Kidney (tissue), 14 donors: Measurements from ENCODE around the gene SLIT1. TPM values are rescaled to one million over a fixed set of nuclear protein-coding genes. Genes with fewer than 3 reads are reported as not detected.

ENCODE experiments used
- DNase-seq, 5 donors: peaks; one replicate each; pipeline ENCODE4 v3.0.0-alpha.2; 2013 to 2020
- FAIRE-seq: peaks from 2 replicates; lab custom pipeline; 2012; peaks lifted over from hg19 to GRCh38; lab: Jason Lieb, UNC
- H3K27ac ChIP-seq, 2 donors: one replicate each; pipeline ENCODE4 v1.7.0; 2013; ENCODE audit warnings: low read depth in 2 of 2, low read length in 2 of 2, inconsistent platforms in 1 of 2
- H3K27me3 ChIP-seq: one replicate; pipeline ENCODE4 v1.7.1; 2013; ENCODE audit warnings: low read length, inconsistent platforms; ENCODE audit not compliant: control insufficient read depth, insufficient read depth
- H3K36me3 ChIP-seq, 3 donors: one replicate each; pipeline versions ENCODE4 v1.7.0 to v1.7.1; 2013; ENCODE audit warnings: low read length in 3 of 3, control low read depth in 1 of 3, inconsistent platforms in 1 of 3; ENCODE audit not compliant: insufficient read depth in 3 of 3, control insufficient read depth in 2 of 3
- H3K4me1 ChIP-seq, 3 donors: one replicate each; pipeline versions ENCODE4 v1.7.0 to v1.7.1; 2013; ENCODE audit warnings: low read length in 3 of 3, inconsistent platforms in 1 of 3, low read depth in 1 of 3; ENCODE audit not compliant: control insufficient read depth in 2 of 3, insufficient read depth in 2 of 3
- H3K4me3 ChIP-seq, 3 donors: one replicate each; pipeline versions ENCODE4 v1.7.0 to v1.8.1; 2013; ENCODE audit warnings: low read length in 3 of 3, control low read depth in 1 of 3, inconsistent platforms in 1 of 3
- H3K9ac ChIP-seq, 3 donors: one replicate each; pipeline versions ENCODE4 v1.7.0 to v1.7.1; 2013; ENCODE audit warnings: low read length in 3 of 3, control low read depth in 1 of 3, inconsistent platforms in 1 of 3
- H3K9me3 ChIP-seq, 3 donors: one replicate each; pipeline versions ENCODE4 v1.7.0 to v1.7.1; 2013; ENCODE audit warnings: low read length in 3 of 3, control low read depth in 1 of 3, inconsistent platforms in 1 of 3; ENCODE audit not compliant: control insufficient read depth in 2 of 3, insufficient read depth in 1 of 3
- CTCF ChIP-seq: IDR thresholded peaks from 3 replicates; pipeline ENCODE4 v1.5.1; 2012; ENCODE audit warnings: mild to moderate bottlenecking, moderate library complexity, borderline replicate concordance; ENCODE audit not compliant: insufficient read depth; ENCODE audit errors: extremely low read depth
- intact Hi-C: fragments of 100-400 bp; cut with DNase I; formaldehyde crosslinking; loops from one replicate; pipeline ENCODE4 v1.11.1; 2022
- polyA plus RNA-seq: library from polyadenylated mRNA; stranded (reverse); fragments of 350-450 nt; fragmentation: Illumina TruSeq; extraction: RNeasy Lipid Tissue Mini Kit (QIAGEN cat#74804); gene quantifications from one replicate; pipeline ENCODE4 v1.2.3, GENCODE V29; 2014; ENCODE audit warnings: low read depth, low replicate concordance; ENCODE audit not compliant: insufficient read depth
- total RNA-seq: library from RNA; stranded (reverse); fragmentation: NEBNext Ultra II Directional; extraction: Animal tissue kit (Norgen Biotek cat#: 25700); gene quantifications from one replicate; pipeline ENCODE4 v1.2.1, GENCODE V29; 2021
- donor health status: control.
- donor health status: control.
- donor health status: control.
- donor health status: control.
- donor health status: control.
- donor health status: DM: yes; HTN: yes; CAD: no.
- donor health status: Normal renal cell carcinoma (clear cell type).

Gene SLIT1
- total and polyA plus RNA-seq, 2 donors from 2014 or later = 0.06 to 0.35 TPM

DNA sequence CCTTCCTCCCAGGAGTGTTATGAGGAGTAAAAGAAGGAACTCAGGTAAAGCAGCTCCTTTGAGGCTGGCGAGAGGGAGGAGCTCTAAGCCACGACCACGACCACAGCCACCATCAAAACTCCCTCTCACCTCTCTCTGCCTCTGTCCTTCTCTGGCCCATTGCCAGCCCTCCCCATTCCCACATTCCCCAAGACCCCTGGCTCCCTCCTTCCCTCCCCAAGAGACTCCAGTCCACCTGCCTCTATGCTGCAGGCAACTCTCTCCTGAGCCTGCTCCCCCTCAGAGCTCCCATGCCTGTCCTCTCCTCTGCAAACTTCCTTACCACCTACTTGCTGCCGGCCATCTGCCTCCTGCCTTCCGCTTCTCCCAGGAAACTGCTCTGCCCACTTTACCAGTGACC is 9.5 kb downstream of the SLIT1 start:
- intact Hi-C loops = no loop called here
- peak in 1 of 5 donors; percentile 55 for DNase-seq
- Histone ChIP-seq H3K4me3 (no peak overlapping the region), H3K9ac (no peak overlapping the region), H3K27ac (no peak overlapping the region), H3K27me3 (no peaks in the 10 kb centered on the region), H3K9me3 (no peaks in the 10 kb centered on the region), H3K4me1 (no peaks in the 10 kb centered on the region), H3K36me3 (no peaks in the 10 kb centered on the region)
- no peak for FAIRE-seq
- TF ChIP-seq CTCF = no peak

DNA sequence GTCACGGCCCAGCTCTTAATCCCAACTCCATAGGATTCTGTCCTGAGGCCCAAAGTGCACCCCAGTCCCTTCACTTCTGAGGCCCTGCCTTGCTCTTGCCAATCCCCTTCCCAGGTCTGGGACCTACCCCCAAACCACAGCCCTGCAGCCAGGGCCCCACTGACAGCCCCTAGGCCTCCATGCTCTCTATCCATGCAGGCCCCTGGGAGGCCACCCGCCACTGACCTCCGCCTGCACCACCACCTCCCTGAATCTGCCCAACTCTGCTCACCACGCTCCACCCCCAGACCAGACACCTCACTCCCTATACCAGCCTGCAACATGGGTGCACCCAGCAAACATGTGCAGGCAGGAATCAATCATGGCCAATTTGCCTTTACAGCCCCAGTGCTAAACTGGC is 10.2 kb downstream of the SLIT1 start:
- DNase-seq (peak in 1 of 5 donors; percentile 25), FAIRE-seq (no peak)
- no peaks in the 10 kb centered on the region for H3K36me3 ChIP-seq
- H3K27ac ChIP-seq = no peak overlapping the region
- H3K9me3 ChIP-seq = no peaks in the 10 kb centered on the region
- TF ChIP-seq CTCF = no peak
- H3K9ac ChIP-seq = no peak overlapping the region
- intact Hi-C loops = no loop called here
- H3K4me1 ChIP-seq = no peaks in the 10 kb centered on the region
- no peaks in the 10 kb centered on the region for H3K27me3 ChIP-seq
- H3K4me3 ChIP-seq = no peak overlapping the region

- no peaks in the 10 kb centered on the region for H3K4me1 ChIP-seq
- no peak for FAIRE-seq
- no peaks in the 10 kb centered on the region for H3K36me3 ChIP-seq
- no peak overlapping the region for H3K27ac ChIP-seq
- DNase-seq = no peak
- H3K9me3 ChIP-seq = no peaks in the 10 kb centered on the region
- no peak for TF ChIP-seq CTCF
- intact Hi-C loops = no loop called here
- no peak overlapping the region for H3K9ac ChIP-seq
- no peak overlapping the region for H3K4me3 ChIP-seq
- H3K27me3 ChIP-seq = no peaks in the 10 kb centered on the region
Measured at GRCh38 chr10:97174941-97175340, 10.8 kb downstream of the SLIT1 start.

DNA sequence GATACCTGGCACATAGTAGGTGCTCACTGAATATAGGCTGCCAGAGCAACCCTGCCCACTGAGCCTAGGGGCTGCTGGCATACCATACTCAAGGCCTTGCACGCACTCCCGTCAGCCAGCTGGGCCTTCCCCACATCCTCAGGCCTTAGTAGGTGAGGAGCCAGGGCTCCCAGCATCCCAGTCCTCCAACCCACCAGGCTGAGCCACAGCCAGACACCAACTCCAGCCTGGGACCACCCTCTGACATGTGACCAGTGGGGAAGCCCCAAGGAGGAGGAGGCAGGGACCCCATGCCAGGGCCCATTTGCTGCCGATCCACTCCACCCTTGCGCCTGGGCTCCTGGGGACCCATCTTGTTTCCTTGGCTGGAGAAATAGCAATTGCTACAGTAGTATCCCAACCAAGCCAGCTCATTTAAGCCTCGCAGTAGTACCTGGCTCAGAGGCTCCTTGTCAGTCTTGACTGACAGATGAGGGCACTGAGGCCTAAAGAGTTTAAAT is 11.4 kb downstream of the SLIT1 start:
- intact Hi-C loops = no loop called here
- Histone ChIP-seq H3K36me3 (no peaks in the 10 kb centered on the region), H3K27me3 (no peaks in the 10 kb centered on the region), H3K4me3 (no peak overlapping the region), H3K27ac (no peak overlapping the region), H3K4me1 (no peaks in the 10 kb centered on the region), H3K9ac (no peak overlapping the region), H3K9me3 (no peaks in the 10 kb centered on the region)
- FAIRE-seq = no peak
- TF ChIP-seq CTCF = no peak
- peak in 1 of 5 donors; percentile 51 for DNase-seq
